ENCODE measurements around the gene LPAR5. TPM values are rescaled to one million over a fixed set of nuclear protein-coding genes. Genes with fewer than 3 reads are reported as not detected.

LPAR5 gene
- total RNA-seq, 1 experiment from 2014 or later = 0.20 TPM

- TF ChIP-seq, protein P1, sequence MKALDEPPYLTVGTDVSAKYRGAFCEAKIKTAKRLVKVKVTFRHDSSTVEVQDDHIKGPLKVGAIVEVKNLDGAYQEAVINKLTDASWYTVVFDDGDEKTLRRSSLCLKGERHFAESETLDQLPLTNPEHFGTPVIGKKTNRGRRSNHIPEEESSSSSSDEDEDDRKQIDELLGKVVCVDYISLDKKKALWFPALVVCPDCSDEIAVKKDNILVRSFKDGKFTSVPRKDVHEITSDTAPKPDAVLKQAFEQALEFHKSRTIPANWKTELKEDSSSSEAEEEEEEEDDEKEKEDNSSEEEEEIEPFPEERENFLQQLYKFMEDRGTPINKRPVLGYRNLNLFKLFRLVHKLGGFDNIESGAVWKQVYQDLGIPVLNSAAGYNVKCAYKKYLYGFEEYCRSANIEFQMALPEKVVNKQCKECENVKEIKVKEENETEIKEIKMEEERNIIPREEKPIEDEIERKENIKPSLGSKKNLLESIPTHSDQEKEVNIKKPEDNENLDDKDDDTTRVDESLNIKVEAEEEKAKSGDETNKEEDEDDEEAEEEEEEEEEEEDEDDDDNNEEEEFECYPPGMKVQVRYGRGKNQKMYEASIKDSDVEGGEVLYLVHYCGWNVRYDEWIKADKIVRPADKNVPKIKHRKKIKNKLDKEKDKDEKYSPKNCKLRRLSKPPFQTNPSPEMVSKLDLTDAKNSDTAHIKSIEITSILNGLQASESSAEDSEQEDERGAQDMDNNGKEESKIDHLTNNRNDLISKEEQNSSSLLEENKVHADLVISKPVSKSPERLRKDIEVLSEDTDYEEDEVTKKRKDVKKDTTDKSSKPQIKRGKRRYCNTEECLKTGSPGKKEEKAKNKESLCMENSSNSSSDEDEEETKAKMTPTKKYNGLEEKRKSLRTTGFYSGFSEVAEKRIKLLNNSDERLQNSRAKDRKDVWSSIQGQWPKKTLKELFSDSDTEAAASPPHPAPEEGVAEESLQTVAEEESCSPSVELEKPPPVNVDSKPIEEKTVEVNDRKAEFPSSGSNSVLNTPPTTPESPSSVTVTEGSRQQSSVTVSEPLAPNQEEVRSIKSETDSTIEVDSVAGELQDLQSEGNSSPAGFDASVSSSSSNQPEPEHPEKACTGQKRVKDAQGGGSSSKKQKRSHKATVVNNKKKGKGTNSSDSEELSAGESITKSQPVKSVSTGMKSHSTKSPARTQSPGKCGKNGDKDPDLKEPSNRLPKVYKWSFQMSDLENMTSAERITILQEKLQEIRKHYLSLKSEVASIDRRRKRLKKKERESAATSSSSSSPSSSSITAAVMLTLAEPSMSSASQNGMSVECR (CRISPR knock-in tag; IDR thresholded peaks at IDR 0.05; ENCODE audit: borderline replicate concordance) = no peak
- TF ChIP-seq FOXP4 (CRISPR knock-in tag; IDR thresholded peaks at IDR 0.05) (0 out of 2 replicates have a peak, but pooled peaks have one; percentile 34), MXD4 (CRISPR knock-in tag; IDR thresholded peaks at IDR 0.05; ENCODE audit: borderline replicate concordance) (no peak), CBFB (CRISPR knock-in tag; IDR thresholded peaks at IDR 0.05; ENCODE audit: low read depth) (no peak), ZBTB21 (CRISPR knock-in tag; IDR thresholded peaks at IDR 0.05; ENCODE audit: borderline replicate concordance) (no peak), TCF7 (CRISPR knock-in tag; IDR thresholded peaks at IDR 0.05; ENCODE audit: low read depth) (0 out of 2 replicates have a peak, but pooled peaks have one; percentile 44), ZNF416 (CRISPR knock-in tag; IDR thresholded peaks at IDR 0.05) (no peak), ZSCAN18 (CRISPR knock-in tag; IDR thresholded peaks at IDR 0.05) (no peak), JAZF1 (CRISPR knock-in tag; IDR thresholded peaks at IDR 0.05) (no peak), ZNF121 (CRISPR knock-in tag; IDR thresholded peaks at IDR 0.05) (0 out of 2 replicates have a peak, but pooled peaks have one; percentile 24), NR2C2 (CRISPR knock-in tag; IDR thresholded peaks at IDR 0.05) (no peak), RELA (CRISPR knock-in tag; IDR thresholded peaks at IDR 0.05; ENCODE audit: borderline replicate concordance) (no peak)
- TF ChIP-seq, protein P2, sequence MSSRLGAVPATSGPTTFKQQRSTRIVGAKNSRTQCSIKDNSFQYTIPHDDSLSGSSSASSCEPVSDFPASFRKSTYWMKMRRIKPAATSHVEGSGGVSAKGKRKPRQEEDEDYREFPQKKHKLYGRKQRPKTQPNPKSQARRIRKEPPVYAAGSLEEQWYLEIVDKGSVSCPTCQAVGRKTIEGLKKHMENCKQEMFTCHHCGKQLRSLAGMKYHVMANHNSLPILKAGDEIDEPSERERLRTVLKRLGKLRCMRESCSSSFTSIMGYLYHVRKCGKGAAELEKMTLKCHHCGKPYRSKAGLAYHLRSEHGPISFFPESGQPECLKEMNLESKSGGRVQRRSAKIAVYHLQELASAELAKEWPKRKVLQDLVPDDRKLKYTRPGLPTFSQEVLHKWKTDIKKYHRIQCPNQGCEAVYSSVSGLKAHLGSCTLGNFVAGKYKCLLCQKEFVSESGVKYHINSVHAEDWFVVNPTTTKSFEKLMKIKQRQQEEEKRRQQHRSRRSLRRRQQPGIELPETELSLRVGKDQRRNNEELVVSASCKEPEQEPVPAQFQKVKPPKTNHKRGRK (CRISPR knock-in tag; IDR thresholded peaks at IDR 0.05; ENCODE audit: borderline replicate concordance) = no peak
- TF ChIP-seq, protein P3, sequence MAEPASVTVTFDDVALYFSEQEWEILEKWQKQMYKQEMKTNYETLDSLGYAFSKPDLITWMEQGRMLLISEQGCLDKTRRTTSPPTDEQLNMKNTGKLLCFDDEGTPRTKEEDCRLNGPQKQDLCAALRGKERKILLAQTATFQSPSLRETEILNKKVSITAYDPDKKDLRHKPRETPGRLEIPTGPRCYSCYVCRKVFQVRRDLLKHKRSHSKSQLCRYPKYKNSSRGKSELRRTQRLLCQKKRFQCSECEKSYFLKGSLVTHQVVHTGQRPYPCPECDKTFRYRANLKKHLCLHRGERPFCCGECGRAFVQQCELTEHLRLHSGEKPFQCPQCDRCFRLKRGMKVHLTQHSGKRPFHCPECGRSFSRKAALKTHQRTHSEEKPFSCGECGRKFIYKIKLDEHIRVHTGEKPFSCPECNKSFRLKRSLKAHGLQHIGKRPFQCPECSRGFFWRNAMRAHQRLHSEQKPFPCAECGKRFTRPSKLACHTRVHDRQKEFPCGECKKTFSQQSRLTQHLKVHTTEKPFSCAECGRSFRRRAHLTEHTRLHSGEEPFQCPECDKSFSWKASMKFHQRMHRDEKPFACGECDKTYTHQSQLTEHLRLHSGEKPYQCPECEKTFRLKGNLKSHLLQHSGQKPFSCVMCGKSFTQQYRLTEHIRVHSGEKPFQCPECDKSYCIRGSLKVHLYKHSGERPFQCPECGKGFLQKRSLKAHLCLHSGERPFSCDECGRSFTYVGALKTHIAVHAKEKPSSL (CRISPR knock-in tag; conservative IDR thresholded peaks at IDR 0.05) = no peak
- TF ChIP-seq, protein P4, sequence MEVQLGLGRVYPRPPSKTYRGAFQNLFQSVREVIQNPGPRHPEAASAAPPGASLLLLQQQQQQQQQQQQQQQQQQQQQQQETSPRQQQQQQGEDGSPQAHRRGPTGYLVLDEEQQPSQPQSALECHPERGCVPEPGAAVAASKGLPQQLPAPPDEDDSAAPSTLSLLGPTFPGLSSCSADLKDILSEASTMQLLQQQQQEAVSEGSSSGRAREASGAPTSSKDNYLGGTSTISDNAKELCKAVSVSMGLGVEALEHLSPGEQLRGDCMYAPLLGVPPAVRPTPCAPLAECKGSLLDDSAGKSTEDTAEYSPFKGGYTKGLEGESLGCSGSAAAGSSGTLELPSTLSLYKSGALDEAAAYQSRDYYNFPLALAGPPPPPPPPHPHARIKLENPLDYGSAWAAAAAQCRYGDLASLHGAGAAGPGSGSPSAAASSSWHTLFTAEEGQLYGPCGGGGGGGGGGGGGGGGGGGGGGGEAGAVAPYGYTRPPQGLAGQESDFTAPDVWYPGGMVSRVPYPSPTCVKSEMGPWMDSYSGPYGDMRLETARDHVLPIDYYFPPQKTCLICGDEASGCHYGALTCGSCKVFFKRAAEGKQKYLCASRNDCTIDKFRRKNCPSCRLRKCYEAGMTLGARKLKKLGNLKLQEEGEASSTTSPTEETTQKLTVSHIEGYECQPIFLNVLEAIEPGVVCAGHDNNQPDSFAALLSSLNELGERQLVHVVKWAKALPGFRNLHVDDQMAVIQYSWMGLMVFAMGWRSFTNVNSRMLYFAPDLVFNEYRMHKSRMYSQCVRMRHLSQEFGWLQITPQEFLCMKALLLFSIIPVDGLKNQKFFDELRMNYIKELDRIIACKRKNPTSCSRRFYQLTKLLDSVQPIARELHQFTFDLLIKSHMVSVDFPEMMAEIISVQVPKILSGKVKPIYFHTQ (CRISPR knock-in tag; IDR thresholded peaks at IDR 0.05) = no peak
- TF ChIP-seq, protein P5, sequence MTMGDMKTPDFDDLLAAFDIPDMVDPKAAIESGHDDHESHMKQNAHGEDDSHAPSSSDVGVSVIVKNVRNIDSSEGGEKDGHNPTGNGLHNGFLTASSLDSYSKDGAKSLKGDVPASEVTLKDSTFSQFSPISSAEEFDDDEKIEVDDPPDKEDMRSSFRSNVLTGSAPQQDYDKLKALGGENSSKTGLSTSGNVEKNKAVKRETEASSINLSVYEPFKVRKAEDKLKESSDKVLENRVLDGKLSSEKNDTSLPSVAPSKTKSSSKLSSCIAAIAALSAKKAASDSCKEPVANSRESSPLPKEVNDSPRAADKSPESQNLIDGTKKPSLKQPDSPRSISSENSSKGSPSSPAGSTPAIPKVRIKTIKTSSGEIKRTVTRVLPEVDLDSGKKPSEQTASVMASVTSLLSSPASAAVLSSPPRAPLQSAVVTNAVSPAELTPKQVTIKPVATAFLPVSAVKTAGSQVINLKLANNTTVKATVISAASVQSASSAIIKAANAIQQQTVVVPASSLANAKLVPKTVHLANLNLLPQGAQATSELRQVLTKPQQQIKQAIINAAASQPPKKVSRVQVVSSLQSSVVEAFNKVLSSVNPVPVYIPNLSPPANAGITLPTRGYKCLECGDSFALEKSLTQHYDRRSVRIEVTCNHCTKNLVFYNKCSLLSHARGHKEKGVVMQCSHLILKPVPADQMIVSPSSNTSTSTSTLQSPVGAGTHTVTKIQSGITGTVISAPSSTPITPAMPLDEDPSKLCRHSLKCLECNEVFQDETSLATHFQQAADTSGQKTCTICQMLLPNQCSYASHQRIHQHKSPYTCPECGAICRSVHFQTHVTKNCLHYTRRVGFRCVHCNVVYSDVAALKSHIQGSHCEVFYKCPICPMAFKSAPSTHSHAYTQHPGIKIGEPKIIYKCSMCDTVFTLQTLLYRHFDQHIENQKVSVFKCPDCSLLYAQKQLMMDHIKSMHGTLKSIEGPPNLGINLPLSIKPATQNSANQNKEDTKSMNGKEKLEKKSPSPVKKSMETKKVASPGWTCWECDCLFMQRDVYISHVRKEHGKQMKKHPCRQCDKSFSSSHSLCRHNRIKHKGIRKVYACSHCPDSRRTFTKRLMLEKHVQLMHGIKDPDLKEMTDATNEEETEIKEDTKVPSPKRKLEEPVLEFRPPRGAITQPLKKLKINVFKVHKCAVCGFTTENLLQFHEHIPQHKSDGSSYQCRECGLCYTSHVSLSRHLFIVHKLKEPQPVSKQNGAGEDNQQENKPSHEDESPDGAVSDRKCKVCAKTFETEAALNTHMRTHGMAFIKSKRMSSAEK (CRISPR knock-in tag; IDR thresholded peaks at IDR 0.05; ENCODE audit: borderline replicate concordance) = no peak
- TF ChIP-seq, protein P6, sequence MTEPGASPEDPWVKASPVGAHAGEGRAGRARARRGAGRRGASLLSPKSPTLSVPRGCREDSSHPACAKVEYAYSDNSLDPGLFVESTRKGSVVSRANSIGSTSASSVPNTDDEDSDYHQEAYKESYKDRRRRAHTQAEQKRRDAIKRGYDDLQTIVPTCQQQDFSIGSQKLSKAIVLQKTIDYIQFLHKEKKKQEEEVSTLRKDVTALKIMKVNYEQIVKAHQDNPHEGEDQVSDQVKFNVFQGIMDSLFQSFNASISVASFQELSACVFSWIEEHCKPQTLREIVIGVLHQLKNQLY (CRISPR knock-in tag; IDR thresholded peaks at IDR 0.05) = no peak
Measured at GRCh38 chr12:6606331-6607131, 29.2 kb downstream of the LPAR5 start (continued).

Measured in WTC11 (cell line).